Astrocyte of the cerebellum (primary cell): Measurements from ENCODE around the gene C2orf66.
A peak's percentile ranks its signal among the peaks of the same experiment; 100 is the strongest.

ENCODE experiments used
- DNase-seq: peaks from one replicate; pipeline ENCODE4 v3.0.0-alpha.2; 2011; ENCODE audit warnings: low read depth
- H3K4me3 ChIP-seq: 2 replicates; pipeline ENCODE4 v1.5.1; 2011; ENCODE audit warnings: mild to moderate bottlenecking, low read depth, low read length, moderate library complexity
- in situ Hi-C: cut with HindIII; loops from 2 replicates; pipeline ENCODE4 v1.10.0; 2017; ENCODE audit warnings: low sequenced_read_pairs
- TF ChIP-seq, protein P1 (sequence below): IDR thresholded peaks from 2 replicates; pipeline ENCODE4 v1.5.1; 2012; ENCODE audit warnings: low read length, low read depth, moderate library complexity, mild to moderate bottlenecking; ENCODE audit errors: missing control alignments

The C2orf66 gene

DNA sequence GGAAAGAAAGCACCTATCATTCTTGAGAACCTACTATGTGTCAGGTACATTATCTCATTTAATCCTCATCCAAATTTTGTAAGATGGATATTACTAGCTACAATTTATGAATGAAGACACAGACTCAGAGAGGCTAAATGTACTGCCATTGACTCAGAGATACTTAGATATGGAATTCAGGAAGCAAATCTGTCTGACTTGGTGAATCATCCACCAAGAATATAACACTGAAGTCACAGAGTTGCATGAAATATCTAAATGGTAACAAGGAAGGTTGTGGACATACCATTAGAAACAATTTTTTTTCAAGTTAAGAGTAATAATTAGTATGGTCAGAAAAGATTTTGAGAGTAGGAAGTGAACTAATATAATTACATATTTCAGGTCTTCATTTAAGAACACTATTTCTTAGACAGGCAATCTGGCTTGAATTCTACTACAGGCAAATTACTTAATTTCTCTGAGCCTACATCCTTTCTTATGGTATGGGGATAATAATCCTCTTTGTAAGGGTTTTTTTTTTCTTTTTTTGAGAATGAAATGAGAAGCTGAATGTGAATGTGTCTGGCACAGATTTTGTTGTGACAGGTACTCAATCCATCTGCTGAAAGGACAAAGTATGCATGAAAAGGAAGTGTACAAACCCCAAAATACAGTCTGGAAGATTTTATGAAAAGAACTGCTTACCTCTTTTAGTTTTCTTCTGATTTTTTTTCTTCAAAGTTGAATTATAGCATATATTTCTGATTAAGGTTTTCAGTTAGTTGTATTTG, 14.8 kb upstream of the C2orf66 start:
- no peak for DNase-seq
- in situ Hi-C loops = no loop called here
- no peak overlapping the region for H3K4me3 ChIP-seq
- TF ChIP-seq, protein P1, sequence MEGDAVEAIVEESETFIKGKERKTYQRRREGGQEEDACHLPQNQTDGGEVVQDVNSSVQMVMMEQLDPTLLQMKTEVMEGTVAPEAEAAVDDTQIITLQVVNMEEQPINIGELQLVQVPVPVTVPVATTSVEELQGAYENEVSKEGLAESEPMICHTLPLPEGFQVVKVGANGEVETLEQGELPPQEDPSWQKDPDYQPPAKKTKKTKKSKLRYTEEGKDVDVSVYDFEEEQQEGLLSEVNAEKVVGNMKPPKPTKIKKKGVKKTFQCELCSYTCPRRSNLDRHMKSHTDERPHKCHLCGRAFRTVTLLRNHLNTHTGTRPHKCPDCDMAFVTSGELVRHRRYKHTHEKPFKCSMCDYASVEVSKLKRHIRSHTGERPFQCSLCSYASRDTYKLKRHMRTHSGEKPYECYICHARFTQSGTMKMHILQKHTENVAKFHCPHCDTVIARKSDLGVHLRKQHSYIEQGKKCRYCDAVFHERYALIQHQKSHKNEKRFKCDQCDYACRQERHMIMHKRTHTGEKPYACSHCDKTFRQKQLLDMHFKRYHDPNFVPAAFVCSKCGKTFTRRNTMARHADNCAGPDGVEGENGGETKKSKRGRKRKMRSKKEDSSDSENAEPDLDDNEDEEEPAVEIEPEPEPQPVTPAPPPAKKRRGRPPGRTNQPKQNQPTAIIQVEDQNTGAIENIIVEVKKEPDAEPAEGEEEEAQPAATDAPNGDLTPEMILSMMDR = no peak

DNA sequence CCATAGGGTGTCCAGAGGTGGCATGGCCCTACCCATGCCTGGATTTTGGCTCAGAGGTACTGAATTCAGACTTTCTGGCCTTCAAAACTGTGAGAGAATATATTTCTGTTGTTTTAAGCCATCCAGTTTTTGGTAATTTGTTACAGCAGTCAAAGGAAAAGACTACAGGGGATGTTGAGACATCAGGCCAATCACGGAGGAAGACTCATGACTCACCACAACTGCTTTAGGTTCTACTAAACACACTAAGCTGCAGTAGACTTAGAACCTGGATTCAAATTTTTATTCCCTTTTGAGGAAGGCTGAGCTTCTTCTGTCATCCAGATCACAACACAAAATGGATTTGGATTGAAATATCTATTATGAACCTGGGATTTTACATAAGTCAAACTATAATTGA, 12.0 kb upstream of the C2orf66 start:
- in situ Hi-C loops = no loop called here
- TF ChIP-seq, protein P1 = no peak
- no peak for DNase-seq
- no peak overlapping the region for H3K4me3 ChIP-seq

DNA sequence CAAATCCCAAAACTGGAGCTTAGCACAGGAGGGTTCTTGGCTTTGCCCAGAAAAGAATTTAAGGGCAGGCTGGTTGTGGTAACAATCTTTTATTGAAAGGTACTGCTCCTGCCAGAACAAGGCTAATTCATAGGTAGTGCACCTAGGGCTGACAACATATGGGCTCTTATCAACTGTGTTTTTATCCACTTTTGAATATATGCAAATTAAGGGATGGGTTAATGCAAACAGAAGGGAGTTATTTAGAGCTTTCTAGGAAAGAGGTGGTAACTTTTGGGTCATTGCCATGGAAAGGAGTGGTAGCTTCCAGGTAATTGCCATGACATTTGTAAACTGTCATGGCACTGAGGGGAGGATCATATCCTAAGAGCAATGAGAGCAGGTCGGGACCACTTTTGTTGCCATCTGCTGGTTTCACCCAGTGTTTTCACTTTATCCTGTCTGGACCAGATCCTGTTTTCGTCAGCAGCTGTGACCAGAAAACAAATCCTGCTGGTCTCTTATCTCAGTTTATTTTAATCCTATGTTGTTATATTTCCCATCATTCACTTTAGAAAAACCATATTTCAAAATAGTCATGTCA, 981 bp downstream of the C2orf66 start:
- TF ChIP-seq, protein P1 = no peak
- in situ Hi-C loops = no loop called here

DNA sequence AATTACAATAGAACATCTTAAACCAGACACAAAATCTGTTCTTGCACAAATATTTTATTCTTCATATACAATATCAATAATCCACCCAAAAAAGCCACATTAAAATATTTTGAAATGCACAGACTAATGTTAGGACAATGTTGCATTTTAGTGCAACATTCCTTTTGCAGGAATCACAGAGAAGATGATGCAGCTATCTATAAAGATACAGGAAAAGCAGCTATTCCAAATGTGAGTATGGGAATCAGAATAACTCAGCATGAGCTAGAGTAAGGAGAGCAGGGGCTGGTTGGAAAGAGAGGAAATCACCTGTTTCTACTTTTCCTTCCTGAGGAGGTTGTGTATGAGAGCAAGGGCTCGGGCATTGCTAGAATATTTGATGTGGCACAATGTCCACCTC, 4.8 kb downstream of the C2orf66 start:
- TF ChIP-seq, protein P1 = no peak
- no peak overlapping the region for H3K4me3 ChIP-seq
- no peak for DNase-seq
- in situ Hi-C loops = no loop called here

More for the DNA sequence above, 981 bp downstream of the C2orf66 start:
- H3K4me3 ChIP-seq = no peak overlapping the region
- no peak for DNase-seq

DNA sequence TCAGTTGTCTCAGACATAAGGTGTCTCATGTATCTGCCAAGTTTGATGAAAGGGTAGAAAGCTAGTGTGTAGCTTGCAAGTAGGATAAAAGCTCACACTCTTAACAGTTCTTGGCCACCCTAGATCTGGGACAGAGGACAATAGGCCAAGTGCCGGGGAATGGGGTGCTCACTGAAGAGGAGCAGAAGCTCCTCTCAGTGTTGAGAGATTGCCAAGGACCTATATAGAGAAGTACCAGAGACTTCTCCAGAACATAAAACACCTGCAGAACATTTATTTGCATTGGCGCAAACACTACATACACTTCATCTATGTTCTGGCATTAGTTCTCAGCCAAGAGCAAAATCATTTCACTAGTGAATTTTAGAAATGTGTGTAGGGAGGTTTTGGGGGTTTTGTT, 6.8 kb downstream of the C2orf66 start:
- no peak overlapping the region for H3K4me3 ChIP-seq
- in situ Hi-C loops = no loop called here
- DNase-seq = no peak
- TF ChIP-seq, protein P1 = no peak

DNA sequence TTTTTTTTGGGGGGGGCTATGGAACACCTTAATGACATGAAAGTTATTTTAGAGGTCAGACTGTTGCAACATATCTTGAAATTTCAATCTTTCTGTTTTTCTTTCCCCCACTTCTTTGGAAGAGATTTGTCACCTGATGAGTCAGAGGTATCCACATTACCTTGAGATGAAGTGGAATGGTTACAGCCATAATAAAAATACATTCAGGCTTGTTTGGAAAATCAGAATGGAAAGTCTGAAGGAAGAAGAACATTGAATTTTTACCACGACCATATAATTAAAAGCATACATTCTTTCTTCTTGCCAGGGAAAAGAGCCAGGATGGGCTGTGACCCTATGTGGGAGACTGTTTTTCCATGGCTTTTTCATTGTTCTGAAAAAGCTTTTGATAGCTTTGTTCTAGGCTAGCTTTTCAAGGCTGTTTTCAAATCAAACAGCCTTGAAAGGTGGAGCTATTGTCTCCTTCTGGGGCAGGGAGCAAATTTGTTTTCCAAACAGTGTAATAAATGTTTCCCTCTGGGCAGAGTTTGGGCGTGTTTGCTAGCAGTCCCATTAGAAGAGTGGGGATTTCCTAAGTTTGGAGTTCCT, 7.4 kb downstream of the C2orf66 start:
- peak; percentile 45 for DNase-seq
- TF ChIP-seq, protein P1 = no peak
- H3K4me3 ChIP-seq = no peak overlapping the region
- in situ Hi-C loops = no loop called here
